Activated CD8-positive, alpha-beta memory T cell treated with anti-CD3 and anti-CD28 coated beads, Interleukin-2, amount 10 ng/mL, durations not matched to agents 7 days and 5 days (primary cell): ENCODE measurements around the gene CMKLR1. TPM values are rescaled to one million over a fixed set of nuclear protein-coding genes. Genes with fewer than 3 reads are reported as not detected.

Source experiments
- ATAC-seq: fragments of 150-1000 bp; cut with Tn5 transposase; one replicate; pipeline ENCODE4 v1.10.0; 2021; ENCODE audit warnings: moderate library complexity
- CTCF ChIA-PET: fragments of 350-600 bp; sonication (Branson Sonifier 250); formaldehyde crosslinking; loops from one replicate; lab custom pipeline; 2021; ENCODE audit warnings: antibody characterized with exemption; lab: Charles Lee
- DNase-seq: peaks from one replicate; pipeline ENCODE4 v3.0.0-alpha.2; 2020
- H3K27ac Mint-ChIP-seq: one replicate; pipeline ENCODE4 v1.8.0; 2021; ENCODE audit warnings: mild to moderate bottlenecking, mixed read lengths
- H3K27me3 Mint-ChIP-seq: one replicate; pipeline ENCODE4 v1.8.0; 2021; ENCODE audit warnings: mixed read lengths
- H3K36me3 Mint-ChIP-seq: one replicate; pipeline ENCODE4 v1.8.0; 2021; ENCODE audit warnings: mild to moderate bottlenecking, mixed read lengths
- H3K4me1 Mint-ChIP-seq: one replicate; pipeline ENCODE4 v1.8.0; 2021; ENCODE audit warnings: mixed read lengths
- H3K4me3 Mint-ChIP-seq: one replicate; pipeline ENCODE4 v1.8.0; 2021; ENCODE audit warnings: mild to moderate bottlenecking, moderate library complexity, mixed read lengths
- H3K9me3 Mint-ChIP-seq: one replicate; pipeline ENCODE4 v1.8.0; 2022; ENCODE audit warnings: low read depth, mixed read lengths
- total RNA-seq, 2 experiments: library from RNA; stranded (reverse); gene quantifications; one replicate each; pipeline ENCODE4 v1.2.3, GENCODE V29; 2021

Gene CMKLR1
- total RNA-seq, 2 experiments from 2014 or later: not detected

DNA sequence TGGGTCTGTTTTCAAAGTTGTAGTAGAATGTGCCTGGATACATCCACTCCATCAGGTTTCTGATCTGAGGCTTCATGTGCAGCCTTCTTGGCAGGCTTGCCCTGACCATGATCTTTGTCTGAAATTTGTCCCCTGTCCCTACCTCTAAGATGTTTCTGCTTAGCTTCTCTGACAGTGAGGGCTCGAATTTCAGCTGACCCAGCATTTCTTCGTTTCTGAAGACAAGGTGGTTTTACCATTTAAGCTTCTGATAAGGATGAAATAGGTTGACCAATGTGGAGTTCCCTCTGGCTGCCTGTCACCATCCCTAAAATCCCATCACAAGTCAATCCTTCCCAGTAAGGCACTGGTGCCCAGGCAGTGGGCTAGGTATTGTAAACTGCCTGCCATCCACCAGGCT is 57.0 kb downstream of the CMKLR1 start:
- no peak for ATAC-seq
- no peaks in the 10 kb centered on the region for H3K36me3 Mint-ChIP-seq
- CTCF ChIA-PET: no interaction called here
- no peak overlapping the region for H3K4me3 Mint-ChIP-seq
- no peak for DNase-seq
- H3K4me1 Mint-ChIP-seq: peaks cover 14% of the 10 kb centered on the region
- no peaks in the 10 kb centered on the region for H3K9me3 Mint-ChIP-seq
- no peak overlapping the region for H3K27ac Mint-ChIP-seq
- H3K27me3 Mint-ChIP-seq: peaks cover 26% of the 10 kb centered on the region

DNA sequence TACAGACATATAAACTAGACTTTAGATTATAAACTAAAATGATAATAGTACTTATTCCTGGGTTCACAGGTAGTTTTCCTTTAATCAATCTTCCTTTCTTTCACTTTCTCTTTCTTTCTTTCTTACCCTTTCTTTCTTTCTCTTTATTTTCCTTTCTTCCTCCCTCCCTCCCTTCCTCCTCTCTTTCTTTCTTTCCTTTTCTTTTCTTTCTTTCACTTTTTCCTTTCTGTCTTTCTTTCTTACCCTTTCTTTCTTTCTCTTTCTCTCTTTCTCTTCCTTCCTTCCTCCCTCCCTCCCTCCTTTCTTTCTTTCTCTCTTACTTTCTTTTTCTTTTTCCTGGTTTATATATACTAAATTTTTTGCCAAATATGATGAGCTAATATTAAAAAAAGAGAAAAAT is 61.5 kb downstream of the CMKLR1 start:
- H3K27me3 Mint-ChIP-seq: peaks cover 9% of the 10 kb centered on the region
- peaks cover 8% of the 10 kb centered on the region for H3K4me1 Mint-ChIP-seq
- no peaks in the 10 kb centered on the region for H3K9me3 Mint-ChIP-seq
- no peak overlapping the region for H3K4me3 Mint-ChIP-seq
- H3K27ac Mint-ChIP-seq: no peak overlapping the region
- no peaks in the 10 kb centered on the region for H3K36me3 Mint-ChIP-seq
- no peak for ATAC-seq
- CTCF ChIA-PET: no interaction called here
- no peak for DNase-seq

DNA sequence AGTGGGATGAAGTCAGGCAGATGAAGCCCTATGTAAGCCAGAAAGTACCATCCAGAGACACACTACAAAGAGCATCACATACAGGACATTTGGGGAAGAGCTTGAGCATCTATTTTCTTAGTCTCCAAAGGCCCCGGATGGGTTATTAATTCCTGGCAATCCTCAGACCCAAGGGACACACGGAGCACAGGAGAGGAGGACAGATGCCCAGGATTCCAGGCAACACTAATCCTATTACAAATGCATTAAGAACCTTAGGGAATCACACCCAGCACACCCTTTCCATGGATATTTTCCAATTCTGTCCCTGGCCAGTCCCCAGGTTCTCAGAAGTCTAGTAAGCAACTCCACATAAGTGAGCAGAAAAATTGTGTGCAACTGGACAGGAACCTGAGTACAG is 65.9 kb downstream of the CMKLR1 start:
- CTCF ChIA-PET: no interaction called here
- ATAC-seq (no peak), DNase-seq (no peak)
- Mint-ChIP-seq H3K27me3 (no peaks in the 10 kb centered on the region), H3K4me3 (no peak overlapping the region), H3K4me1 (peaks cover 4% of the 10 kb centered on the region), H3K27ac (no peak overlapping the region), H3K9me3 (no peaks in the 10 kb centered on the region), H3K36me3 (no peaks in the 10 kb centered on the region)

DNA sequence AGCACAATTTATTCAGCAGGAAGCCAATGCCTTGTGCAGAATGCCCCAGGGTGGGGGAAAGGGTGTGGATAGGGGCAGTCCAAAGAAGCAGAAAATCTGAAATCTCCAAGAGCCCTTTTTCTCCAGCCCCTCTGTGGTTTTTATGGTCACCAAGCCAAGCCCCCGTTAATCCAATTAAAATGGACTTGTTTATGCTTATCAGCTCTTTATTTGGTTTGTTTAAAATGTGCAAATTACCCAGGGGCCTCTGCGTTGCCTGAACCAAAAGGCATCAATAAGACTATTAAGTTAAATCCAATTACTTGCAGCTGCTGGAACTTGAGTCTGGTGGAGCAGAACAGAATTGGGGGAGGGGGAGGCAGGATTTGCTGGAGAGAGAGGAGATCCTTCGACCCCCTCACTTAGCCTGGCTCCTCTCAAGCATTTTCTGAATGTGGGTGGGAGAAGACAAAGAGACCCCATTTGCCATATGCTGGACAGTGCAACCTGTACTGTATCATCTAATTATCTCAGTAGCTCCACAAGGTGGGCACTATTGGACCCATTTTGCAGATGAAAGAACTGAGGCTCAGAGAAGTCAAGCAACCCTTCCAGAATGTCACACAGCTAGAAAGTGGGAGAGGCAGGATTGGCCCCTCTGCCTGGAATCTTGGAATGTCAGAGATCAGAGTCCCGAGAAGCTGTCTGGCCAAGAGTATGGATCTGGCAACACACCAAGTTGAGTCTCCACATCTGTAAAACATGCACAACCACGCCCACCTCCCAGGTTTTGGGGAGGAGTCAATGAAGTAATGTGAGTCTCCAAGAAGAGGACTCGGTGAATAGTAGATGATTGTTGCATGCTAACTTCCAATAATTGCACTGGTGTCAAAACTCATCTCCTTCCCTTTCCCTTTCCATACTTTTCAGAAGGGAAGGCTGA is 66.9 kb downstream of the CMKLR1 start:
- CTCF ChIA-PET: interaction anchor here (1.2 kb wide), 1 partner anchor 172 kb away, joined by 4 read pairs; no protein-coding TSS in a partner anchor
- H3K36me3 Mint-ChIP-seq: no peaks in the 10 kb centered on the region

DNA sequence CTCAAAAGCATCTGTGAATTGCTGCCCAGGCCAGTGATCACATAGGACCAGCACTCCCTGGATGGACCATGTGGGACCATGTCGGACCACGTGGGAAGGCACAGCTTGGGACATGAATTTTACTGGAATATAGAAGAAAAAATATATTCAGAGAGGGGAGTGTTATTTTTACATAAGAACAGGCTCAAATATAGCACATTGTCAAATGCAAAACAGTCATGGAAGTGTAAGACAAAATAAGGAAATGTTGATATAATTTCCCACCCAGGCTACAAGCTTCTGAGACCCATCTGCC is 68.3 kb downstream of the CMKLR1 start:
- no peak overlapping the region for H3K27ac Mint-ChIP-seq
- H3K4me3 Mint-ChIP-seq: no peak overlapping the region
- H3K4me1 Mint-ChIP-seq: no peaks in the 10 kb centered on the region
- DNase-seq: no peak
- H3K9me3 Mint-ChIP-seq: no peaks in the 10 kb centered on the region
- no peak for ATAC-seq
- no peaks in the 10 kb centered on the region for H3K36me3 Mint-ChIP-seq
- H3K27me3 Mint-ChIP-seq: peaks cover 2% of the 10 kb centered on the region
- CTCF ChIA-PET: no interaction called here

More for the DNA sequence above, 66.9 kb downstream of the CMKLR1 start:
- no peak for DNase-seq
- H3K9me3 Mint-ChIP-seq: no peaks in the 10 kb centered on the region
- no peak overlapping the region for H3K27ac Mint-ChIP-seq
- H3K4me1 Mint-ChIP-seq: no peaks in the 10 kb centered on the region
- no peak overlapping the region for H3K4me3 Mint-ChIP-seq
- no peaks in the 10 kb centered on the region for H3K27me3 Mint-ChIP-seq
- no peak for ATAC-seq

DNA sequence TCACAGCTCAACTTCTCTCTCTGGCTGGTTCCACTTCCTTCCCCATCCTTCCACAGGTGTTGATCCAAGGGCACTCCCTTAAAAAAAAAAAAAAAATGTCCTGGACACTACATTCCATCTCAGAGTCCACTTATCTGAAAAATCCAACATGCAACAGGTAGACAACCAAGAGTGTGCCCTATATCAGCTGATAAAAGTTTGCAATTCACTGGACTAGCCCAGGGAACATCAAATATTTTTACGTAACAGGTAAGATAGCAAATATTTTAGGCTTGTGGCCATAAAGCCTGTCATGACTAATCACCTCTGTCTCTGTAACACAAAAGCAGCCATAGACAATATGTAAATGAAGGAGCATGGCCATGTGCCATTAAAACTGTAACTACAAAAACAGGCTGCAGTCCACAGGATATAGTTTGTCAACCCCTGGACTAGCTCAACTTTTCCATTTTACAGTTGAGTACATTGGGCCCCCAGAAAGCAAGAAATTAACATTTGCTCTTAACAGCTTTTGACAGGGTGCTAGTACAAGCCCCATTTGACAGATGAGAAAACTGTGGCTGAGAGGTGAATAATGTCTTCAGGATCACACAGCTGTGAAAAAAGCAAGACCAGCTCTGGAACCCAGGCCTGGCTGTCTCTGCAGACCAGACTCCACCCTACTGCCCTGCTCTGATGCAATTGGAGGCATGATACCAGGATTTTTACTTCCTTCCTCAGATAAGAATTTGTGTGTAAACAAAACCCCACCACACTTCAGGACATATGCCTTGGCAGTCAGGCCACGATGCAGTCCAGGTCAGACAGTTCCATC is 68.9 kb downstream of the CMKLR1 start:
- Mint-ChIP-seq H3K4me3 (no peak overlapping the region), H3K9me3 (no peaks in the 10 kb centered on the region), H3K4me1 (no peaks in the 10 kb centered on the region), H3K36me3 (no peaks in the 10 kb centered on the region), H3K27ac (no peak overlapping the region), H3K27me3 (peaks cover 4% of the 10 kb centered on the region)
- no peak for ATAC-seq
- CTCF ChIA-PET: no interaction called here
- no peak for DNase-seq

DNA sequence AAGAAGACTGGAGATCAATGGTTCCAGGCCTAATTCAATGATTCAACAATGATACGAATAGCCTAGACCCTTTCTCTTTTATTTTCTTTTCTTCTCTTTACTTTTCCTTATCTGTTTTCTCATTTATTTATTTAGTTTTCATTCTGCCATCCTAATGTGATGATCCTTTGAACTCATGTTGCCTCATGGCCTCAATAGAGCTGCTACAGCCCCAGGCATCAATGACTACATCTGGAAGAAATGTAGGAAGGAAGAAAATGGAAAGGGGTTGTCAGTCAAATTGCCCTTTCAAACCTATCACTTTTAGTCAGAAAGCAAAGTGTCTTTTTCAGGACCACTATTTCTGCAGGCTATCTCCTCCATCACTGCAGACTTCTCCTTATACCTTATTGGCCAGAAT is 69.9 kb downstream of the CMKLR1 start:
- Mint-ChIP-seq H3K9me3 (no peaks in the 10 kb centered on the region), H3K4me1 (no peaks in the 10 kb centered on the region), H3K27me3 (peaks cover 4% of the 10 kb centered on the region), H3K27ac (no peak overlapping the region), H3K36me3 (no peaks in the 10 kb centered on the region), H3K4me3 (no peak overlapping the region)
- DNase-seq (no peak), ATAC-seq (no peak)
- CTCF ChIA-PET: no interaction called here

DNA sequence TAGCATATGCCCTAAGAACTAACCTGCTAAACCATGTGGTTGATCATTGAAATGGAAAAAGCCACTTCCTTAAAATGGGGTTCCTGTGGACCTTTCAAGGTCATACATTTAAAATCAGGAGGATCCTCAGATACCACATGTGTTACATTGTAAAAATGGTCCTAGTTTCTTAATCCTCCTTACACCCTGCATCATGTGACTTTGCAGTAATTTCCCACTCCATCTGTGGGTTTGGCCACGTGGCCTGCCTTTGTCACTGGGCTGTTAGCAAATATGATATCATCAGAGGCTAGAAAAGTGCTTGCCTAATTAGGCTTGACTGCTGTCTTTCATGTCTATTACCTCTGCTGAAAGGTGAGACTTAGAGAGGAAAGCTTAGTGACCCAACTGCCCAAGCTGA is 70.7 kb downstream of the CMKLR1 start:
- CTCF ChIA-PET: no interaction called here
- peaks cover 4% of the 10 kb centered on the region for H3K27me3 Mint-ChIP-seq
- no peak overlapping the region for H3K27ac Mint-ChIP-seq
- ATAC-seq (no peak), DNase-seq (no peak)
- H3K4me3 Mint-ChIP-seq: no peak overlapping the region
- H3K9me3 Mint-ChIP-seq: no peaks in the 10 kb centered on the region
- H3K4me1 Mint-ChIP-seq: no peaks in the 10 kb centered on the region
- no peaks in the 10 kb centered on the region for H3K36me3 Mint-ChIP-seq

DNA sequence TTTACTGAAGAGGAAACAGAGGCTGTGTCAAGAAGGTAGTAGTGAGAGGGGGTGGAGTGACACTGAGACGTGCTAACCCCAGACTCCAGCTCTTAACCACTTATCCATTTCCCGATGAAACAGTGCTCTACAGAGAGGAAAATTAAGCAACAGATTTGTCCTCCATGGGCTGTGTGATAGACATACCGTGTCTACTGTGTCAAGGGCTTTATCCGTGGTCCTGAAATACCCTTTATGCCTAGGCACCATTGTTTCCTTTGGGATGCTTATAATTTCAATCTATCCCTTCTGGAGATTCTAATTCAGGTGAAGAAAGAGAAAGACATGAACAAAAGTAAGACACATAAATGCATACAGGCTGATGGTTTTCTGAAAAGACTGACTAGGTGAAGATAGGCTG is 71.7 kb downstream of the CMKLR1 start:
- Mint-ChIP-seq H3K4me1 (no peaks in the 10 kb centered on the region), H3K4me3 (no peak overlapping the region), H3K27ac (no peak overlapping the region), H3K36me3 (no peaks in the 10 kb centered on the region), H3K27me3 (peaks cover 4% of the 10 kb centered on the region), H3K9me3 (no peaks in the 10 kb centered on the region)
- ATAC-seq (no peak), DNase-seq (no peak)
- CTCF ChIA-PET: no interaction called here

DNA sequence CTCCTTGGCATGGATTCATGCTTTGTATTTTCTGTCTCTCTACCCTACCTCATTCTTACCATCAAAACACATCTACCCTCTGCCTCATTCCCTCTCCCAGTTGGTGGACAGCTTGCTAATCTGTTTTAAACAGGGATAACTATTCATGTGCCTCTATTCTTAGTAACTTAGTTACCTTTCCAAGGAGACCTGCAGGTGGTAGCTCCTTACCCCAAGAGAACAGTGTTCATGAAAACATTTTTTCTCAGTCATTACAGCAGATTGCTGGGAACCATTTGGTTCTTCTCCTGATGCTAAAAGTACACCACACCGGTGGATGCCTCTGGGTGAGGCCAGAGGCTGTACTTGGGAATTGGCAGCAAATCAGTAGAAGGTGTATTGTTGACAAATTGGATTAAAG is 73.0 kb downstream of the CMKLR1 start:
- CTCF ChIA-PET: no interaction called here
- Mint-ChIP-seq H3K4me1 (no peaks in the 10 kb centered on the region), H3K27ac (no peak overlapping the region)

DNA sequence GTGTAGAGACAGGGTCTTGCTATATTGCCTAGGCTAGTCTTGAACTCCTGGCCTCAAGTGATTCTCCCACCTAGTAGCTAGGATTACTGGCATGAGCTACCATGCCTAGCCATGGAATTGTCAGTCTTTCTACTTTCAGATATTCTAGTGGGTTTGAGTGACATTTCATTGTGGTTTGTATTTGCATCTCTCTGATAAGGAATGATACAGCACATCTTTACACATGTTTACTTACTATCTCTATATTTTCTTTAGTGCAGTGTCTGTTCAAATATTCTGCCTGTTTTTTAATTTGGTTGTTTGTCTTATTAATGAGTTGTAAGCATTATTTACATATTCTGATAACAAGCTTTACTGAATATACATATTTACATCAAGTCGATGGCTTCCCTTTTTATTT is 73.6 kb downstream of the CMKLR1 start:
- Mint-ChIP-seq H3K4me3 (no peak overlapping the region), H3K27me3 (peaks cover 4% of the 10 kb centered on the region), H3K4me1 (no peaks in the 10 kb centered on the region), H3K9me3 (peaks cover 6% of the 10 kb centered on the region), H3K27ac (no peak overlapping the region), H3K36me3 (no peaks in the 10 kb centered on the region)
- CTCF ChIA-PET: no interaction called here
- ATAC-seq (no peak), DNase-seq (no peak)

More for the DNA sequence above, 73.0 kb downstream of the CMKLR1 start:
- Mint-ChIP-seq H3K4me3 (no peak overlapping the region), H3K36me3 (no peaks in the 10 kb centered on the region), H3K9me3 (peaks cover 1% of the 10 kb centered on the region), H3K27me3 (peaks cover 4% of the 10 kb centered on the region)
- DNase-seq: no peak
- no peak for ATAC-seq

DNA sequence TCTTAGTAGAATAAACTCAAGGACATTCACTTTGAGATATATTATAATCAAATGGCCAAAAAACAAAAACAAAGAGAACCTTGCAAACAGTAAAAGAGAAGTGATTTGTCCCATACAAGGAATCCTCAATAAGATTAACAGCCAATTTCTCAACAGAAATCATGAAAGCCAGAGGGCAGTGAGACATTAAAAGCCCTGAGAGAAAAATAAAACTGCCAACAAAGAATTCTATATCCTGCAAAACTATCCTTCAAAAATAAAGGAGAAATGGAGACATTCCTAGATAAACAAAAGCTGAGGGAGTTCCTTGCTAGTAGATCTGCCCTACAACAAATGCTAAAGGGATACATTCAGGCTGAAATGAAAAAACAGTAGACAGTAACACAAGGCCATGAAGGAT is 78.1 kb downstream of the CMKLR1 start:
- DNase-seq (no peak), ATAC-seq (no peak)
- no peaks in the 10 kb centered on the region for H3K4me1 Mint-ChIP-seq
- no peaks in the 10 kb centered on the region for H3K36me3 Mint-ChIP-seq
- CTCF ChIA-PET: no interaction called here
- H3K4me3 Mint-ChIP-seq: no peak overlapping the region
- no peak overlapping the region for H3K27ac Mint-ChIP-seq
- peaks cover 8% of the 10 kb centered on the region for H3K27me3 Mint-ChIP-seq
- H3K9me3 Mint-ChIP-seq: peaks cover 7% of the 10 kb centered on the region

DNA sequence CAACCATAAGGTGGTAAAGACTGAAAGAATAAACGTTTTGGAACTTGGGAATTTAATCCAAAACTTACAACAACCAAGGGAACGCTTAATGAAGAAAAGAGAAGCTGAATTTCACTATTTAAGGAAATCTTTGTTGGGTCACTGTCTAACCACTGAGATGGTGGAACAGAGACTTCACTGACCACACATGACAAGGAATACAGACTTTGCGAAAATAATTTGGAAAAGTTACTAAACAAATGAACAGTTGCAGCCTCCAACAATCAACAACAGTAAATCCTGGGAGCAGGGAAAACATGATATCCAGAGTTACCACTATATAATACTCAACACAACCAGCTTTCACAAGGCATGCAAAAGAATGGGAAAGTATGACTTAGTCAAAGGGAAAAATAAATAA is 79.1 kb downstream of the CMKLR1 start:
- DNase-seq: no peak
- Mint-ChIP-seq H3K4me1 (no peaks in the 10 kb centered on the region), H3K36me3 (no peaks in the 10 kb centered on the region), H3K4me3 (no peak overlapping the region), H3K27me3 (peaks cover 6% of the 10 kb centered on the region), H3K9me3 (peaks cover 7% of the 10 kb centered on the region), H3K27ac (no peak overlapping the region)
- no peak for ATAC-seq
- CTCF ChIA-PET: no interaction called here

DNA sequence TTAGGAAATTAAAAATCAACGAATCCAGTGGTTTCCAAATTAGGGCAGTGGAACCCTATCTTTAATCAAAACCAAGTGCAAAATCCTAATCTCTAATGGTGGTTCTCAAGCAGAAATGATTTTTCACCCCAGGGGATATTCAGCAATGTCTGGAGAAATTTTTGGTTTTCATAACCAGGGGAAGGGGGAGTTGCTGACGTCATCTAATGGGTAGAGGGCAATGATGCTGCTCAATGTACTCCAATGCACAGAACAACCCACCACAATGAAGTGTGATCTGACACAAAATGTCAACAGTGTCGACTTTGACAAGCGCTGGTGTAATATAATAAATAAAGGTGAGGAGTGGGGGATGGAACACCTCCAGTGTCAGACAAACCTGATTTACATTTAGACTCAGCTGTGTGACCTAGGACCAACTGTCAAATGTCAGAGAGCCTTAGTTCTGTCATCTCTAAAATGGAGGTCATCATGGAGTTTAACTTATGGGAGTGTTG is 81.5 kb downstream of the CMKLR1 start:
- Mint-ChIP-seq H3K9me3 (peaks cover 7% of the 10 kb centered on the region), H3K4me3 (no peak overlapping the region), H3K27me3 (peaks cover 6% of the 10 kb centered on the region), H3K4me1 (no peaks in the 10 kb centered on the region), H3K36me3 (no peaks in the 10 kb centered on the region), H3K27ac (no peak overlapping the region)
- ATAC-seq (no peak), DNase-seq (no peak)
- CTCF ChIA-PET: no interaction called here
